ENCODE data around the gene GPHA2. TPM values are rescaled to one million over a fixed set of nuclear protein-coding genes. Genes with fewer than 3 reads are reported as not detected.

The GPHA2 gene
- total and polyA plus RNA-seq, 12 donors, result 0.67 TPM; not detected in 11

GRCh38 chr11:64891215-64891848 lies 44.4 kb downstream of the GPHA2 start:
- H3K9me3 ChIP-seq (replicated peaks in 1 of 3), result no peaks in the 10 kb centered on the region
- no peak overlapping the region for H3K4me3 ChIP-seq
- peaks cover 0 to 4% of the 10 kb centered on the region in 2 donors for H3K36me3 ChIP-seq (replicated peaks in 1 of 2)
- peaks cover 0 to 10% of the 10 kb centered on the region in 2 donors for H3K4me1 ChIP-seq (replicated peaks in 1 of 2)
- H3K27me3 ChIP-seq, result no peaks in the 10 kb centered on the region
- no peak for DNase-seq
- intact Hi-C loops (cut with DNase I), result loop anchor here (5.0 kb wide), 1 partner anchor 44 kb away; no protein-coding TSS in a partner anchor
- TF ChIP-seq POLR2A (IDR thresholded peaks at IDR 0.05), result no peak
- TF ChIP-seq CTCF (IDR thresholded peaks at IDR 0.05), result no peak
- 90 to 96% (median 93%) methylated on average over 9 to 25 of the region's 25 CpGs for WGBS, 4 donors
- H3K27ac ChIP-seq, result no peak overlapping the region

- Histone ChIP-seq H3K27ac (no peak overlapping the region), H3K27me3 (no peaks in the 10 kb centered on the region), H3K4me1 (replicated peaks in 1 of 2) (peaks cover 4 to 15% of the 10 kb centered on the region in 2 donors), H3K9me3 (replicated peaks in 1 of 3) (no peaks in the 10 kb centered on the region), H3K4me3 (no peak overlapping the region), H3K36me3 (replicated peaks in 1 of 2) (no peaks in the 10 kb centered on the region)
- no peak for DNase-seq
- WGBS, 4 donors, result 90 to 94% (median 92%) methylated on average over 4 to 7 of the region's 7 CpGs
- intact Hi-C loops (cut with DNase I), result loop anchor here (5.0 kb wide), 1 partner anchor 43 kb away; no protein-coding TSS in a partner anchor
- TF ChIP-seq POLR2A (IDR thresholded peaks at IDR 0.05), result no peak
- TF ChIP-seq CTCF (IDR thresholded peaks at IDR 0.05), result no peak
These were observed 45.2 kb downstream of the GPHA2 start for GRCh38 chr11:64890522-64890939.

- Histone ChIP-seq H3K4me3 (no peak overlapping the region), H3K9me3 (replicated peaks in 1 of 3) (no peaks in the 10 kb centered on the region), H3K27ac (no peak overlapping the region), H3K27me3 (no peaks in the 10 kb centered on the region), H3K4me1 (replicated peaks in 1 of 2) (peaks cover 4 to 12% of the 10 kb centered on the region in 2 donors), H3K36me3 (replicated peaks in 1 of 2) (no peaks in the 10 kb centered on the region)
- intact Hi-C loops (cut with DNase I), result no loop called here
- no peak for DNase-seq
- no peak for TF ChIP-seq CTCF (IDR thresholded peaks at IDR 0.05)
- TF ChIP-seq POLR2A (IDR thresholded peaks at IDR 0.05), result no peak
- 50 to 64% (median 56%) methylated on average over 7 to 9 of the region's 9 CpGs for WGBS, 4 donors
These were observed 46.8 kb downstream of the GPHA2 start for GRCh38 chr11:64888729-64889511.

GRCh38 chr11:64888406-64888728 lies 47.3 kb downstream of the GPHA2 start:
- Histone ChIP-seq H3K4me3 (peak overlapping the region in 1 of 4 donors; percentile 34), H3K27ac (no peak overlapping the region), H3K36me3 (replicated peaks in 1 of 2) (no peaks in the 10 kb centered on the region), H3K27me3 (no peaks in the 10 kb centered on the region), H3K9me3 (replicated peaks in 1 of 3) (no peaks in the 10 kb centered on the region), H3K4me1 (replicated peaks in 1 of 2) (peaks cover 4 to 11% of the 10 kb centered on the region in 2 donors)
- intact Hi-C loops (cut with DNase I), result no loop called here
- DNase-seq, result no peak
- 57 to 74% (median 63%) methylated on average over 5 to 8 of the region's 8 CpGs for WGBS, 4 donors
- no peak for TF ChIP-seq POLR2A (IDR thresholded peaks at IDR 0.05)
- TF ChIP-seq CTCF (IDR thresholded peaks at IDR 0.05), result no peak
